Endothelial cell of umbilical vein (primary cell): ENCODE data around the gene CNNM3. TPM values are rescaled to one million over a fixed set of nuclear protein-coding genes. Genes with fewer than 3 reads are reported as not detected.
"Not testable (repeated sequence)": the region's sequence is repeated elsewhere in the genome, so short reads cannot be mapped to it uniquely, and the experiment has no call there.

Experiments used
- BruUV-seq: library from RNA; stranded (reverse); fragments of 400-500 nt; replicated peaks from 2 replicates; lab custom pipeline; 2021; lab: Mats Ljungman, UMichigan
- CTCF ChIA-PET: fragments of 300-600, 350-600 bp; sonication (Branson Sonifier 250); formaldehyde crosslinking; loops from one replicate; lab custom pipeline; 2021; ENCODE audit warnings: antibody characterized with exemption, inconsistent platforms; lab: Charles Lee
- POLR2A ChIA-PET: fragments of 300-600, 350-600 bp; sonication (Branson Sonifier 250); formaldehyde crosslinking; loops from one replicate; lab custom pipeline; 2021; ENCODE audit warnings: antibody characterized with exemption, inconsistent platforms; lab: Charles Lee
- DNase-seq: peaks from one replicate; pipeline ENCODE4 v3.0.0-alpha.2; 2011; ENCODE audit warnings: low read depth, low spot score
- FAIRE-seq: peaks from 2 replicates; lab custom pipeline; 2011; peaks lifted over from hg19 to GRCh38; lab: Jason Lieb, UNC
- H2AFZ ChIP-seq: 2 replicates; pipeline ENCODE4 v1.6.0; 2012; ENCODE audit warnings: low read depth, low read length, control low read depth, inconsistent platforms
- H3K27ac ChIP-seq: 2 replicates; pipeline ENCODE4 v1.5.1; 2011; ENCODE audit warnings: low read depth, mild to moderate bottlenecking, control low read depth, low read length, moderate library complexity; ENCODE audit not compliant: insufficient read depth
- H3K27me3 ChIP-seq, 2 experiments: 2 replicates each; pipeline versions ENCODE4 v1.6.0 to v1.6.1; 2011; ENCODE audit warnings: low read length in 2 of 2, mixed read lengths in 1 of 2; ENCODE audit not compliant: control insufficient read depth in 2 of 2, insufficient read depth in 2 of 2
- H3K36me3 ChIP-seq, 2 experiments: 2 replicates in 1 of 2; 3 replicates in 1 of 2; pipeline ENCODE4 v1.5.1; 2011; ENCODE audit warnings: low read length in 2 of 2, mild to moderate bottlenecking in 1 of 2, moderate library complexity in 1 of 2; ENCODE audit not compliant: control insufficient read depth in 2 of 2, insufficient read depth in 2 of 2; ENCODE audit errors: extremely low read depth in 1 of 2
- H3K4me1 ChIP-seq: 3 replicates; pipeline ENCODE4 v1.5.1; 2011; ENCODE audit warnings: mild to moderate bottlenecking, low read length; ENCODE audit not compliant: control insufficient read depth, insufficient read depth; ENCODE audit errors: extremely low read depth
- H3K4me2 ChIP-seq: 2 replicates; pipeline ENCODE4 v1.6.1; 2011; ENCODE audit warnings: low read length, control low read depth, mixed read lengths; ENCODE audit not compliant: insufficient read depth
- H3K4me3 ChIP-seq, 3 experiments: fragments of 200-600 bp in 1 of 3; sonication (generic), shearing (Covaris generic) in 1 of 3; replicated peaks in 1 of 3; 2 replicates each; pipeline ENCODE4 v1.5.1; 2011 to 2016; ENCODE audit warnings: control low read depth in 3 of 3, low read length in 3 of 3, mild to moderate bottlenecking in 2 of 3, inconsistent platforms in 1 of 3, low read depth in 1 of 3, moderate library complexity in 1 of 3; ENCODE audit not compliant: insufficient read depth in 1 of 3
- H3K79me2 ChIP-seq: 2 replicates; pipeline ENCODE4 v1.6.0; 2012; ENCODE audit warnings: low read length, inconsistent platforms; ENCODE audit not compliant: control insufficient read depth, insufficient read depth
- H3K9ac ChIP-seq: replicated peaks from 2 replicates; pipeline ENCODE3; 2011; ENCODE audit warnings: low read length, control low read depth; ENCODE audit not compliant: insufficient read depth; ENCODE audit errors: extremely low read depth
- H3K9me1 ChIP-seq: replicated peaks from 3 replicates; pipeline ENCODE4 v1.6.0; 2011; ENCODE audit warnings: mild to moderate bottlenecking, low read length; ENCODE audit not compliant: control insufficient read depth, insufficient read depth; ENCODE audit errors: extremely low read depth
- H3K9me3 ChIP-seq: replicated peaks from 2 replicates; pipeline ENCODE4 v1.5.1; 2012; ENCODE audit warnings: low read length, inconsistent platforms; ENCODE audit not compliant: control insufficient read depth, insufficient read depth
- H4K20me1 ChIP-seq: replicated peaks from 2 replicates; pipeline ENCODE3; 2011; ENCODE audit warnings: mild to moderate bottlenecking, low read length; ENCODE audit not compliant: control insufficient read depth, insufficient read depth; ENCODE audit errors: extremely low read depth
- FOS ChIP-seq: IDR thresholded peaks from 2 replicates; pipeline ENCODE4 v1.6.1; 2011; ENCODE audit warnings: mild to moderate bottlenecking, low read length, moderate library complexity, borderline replicate concordance; ENCODE audit not compliant: insufficient read depth
- POLR2A ChIP-seq: IDR thresholded peaks from 2 replicates; pipeline ENCODE4 v1.6.1; 2012; ENCODE audit warnings: low read depth, mild to moderate bottlenecking, control low read depth, low read length
- dilution Hi-C: fragments of 300-500 bp; cut with MboI; formaldehyde crosslinking; loops from one replicate; pipeline ENCODE4 v1.15.0; 2019; ENCODE audit warnings: low sequenced_read_pairs; ENCODE audit not compliant: extremely low pct_ligation_motif_present
- intact Hi-C: fragments of 100-400 bp; cut with micrococcal nuclease; formaldehyde crosslinking; loops from one replicate; pipeline ENCODE4 v1.10.0; 2022
- polyA plus RNA-seq, 4 experiments: library from polyadenylated mRNA; depleted of rRNA in 3 of 4; stranded (reverse) in 3 of 4; unstranded in 1 of 4; fragments of >200 nt; gene quantifications; 2 replicates each; pipeline versions ENCODE4 v1.2.1 to v1.2.3, GENCODE V29; 2011 to 2012; ENCODE audit warnings: missing spikeins in 1 of 4
- total RNA-seq: library from RNA; stranded (reverse); gene quantifications from 2 replicates; pipeline ENCODE4 v1.2.3, GENCODE V29; 2021

CNNM3 gene
- total and polyA plus RNA-seq, 2 donors (not counting 3 experiments of a cell fraction or from before 2014, with no cell fraction given) = 13.0 to 14.9 TPM

- intact Hi-C loops (loop anchor here (5.0 kb wide), 2 partner anchors 43 to 168 kb away; partner anchors contain the start of genes CNNM4 and KANSL3), dilution Hi-C loops (no loop called here)
- no peaks in the 10 kb centered on the region for H3K36me3 ChIP-seq
- no peak overlapping the region for H2AFZ ChIP-seq
- H4K20me1 ChIP-seq = no peaks in the 10 kb centered on the region
- no peak overlapping the region for H3K4me2 ChIP-seq
- TF ChIP-seq POLR2A (no peak), FOS (no peak)
- no peaks in the 10 kb centered on the region for H3K79me2 ChIP-seq
- no peak overlapping the region for H3K9ac ChIP-seq
- H3K9me1 ChIP-seq = no peaks in the 10 kb centered on the region
- no peaks in the 10 kb centered on the region for H3K9me3 ChIP-seq
- BruUV-seq = no TSS peak
- CTCF ChIA-PET = no interaction called here
- H3K27ac ChIP-seq = no peak overlapping the region
- H3K4me1 ChIP-seq = no peaks in the 10 kb centered on the region
- no peak for DNase-seq
- FAIRE-seq = no peak
- no peak overlapping the region for H3K4me3 ChIP-seq
- H3K27me3 ChIP-seq = no peaks in the 10 kb centered on the region
- POLR2A ChIA-PET = no interaction called here
Observed at GRCh38 chr2:96804986-96805385, 11.1 kb upstream of the CNNM3 start.

GRCh38 chr2:96805946-96806345 lies 10.1 kb upstream of the CNNM3 start:
- H3K27ac ChIP-seq, H3K4me3 ChIP-seq, H3K36me3 ChIP-seq, H3K27me3 ChIP-seq, H3K4me2 ChIP-seq, H3K4me1 ChIP-seq, H2AFZ ChIP-seq, POLR2A ChIA-PET, DNase-seq, H3K9me3 ChIP-seq, H3K79me2 ChIP-seq, BruUV-seq, H3K9me1 ChIP-seq, dilution Hi-C loops, FAIRE-seq, intact Hi-C loops, H3K9ac ChIP-seq, H4K20me1 ChIP-seq: not testable (repeated sequence)
- CTCF ChIA-PET = interaction anchor here (1.9 kb wide), 1 partner anchor 10 kb away, joined by 5 read pairs; the partner anchor contains the start of gene CNNM3
